K562 (cell line): ENCODE measurements around the gene EPM2A. TPM values are rescaled to one million over a fixed set of nuclear protein-coding genes. Genes with fewer than 3 reads are reported as not detected.

ENCODE experiments used
- ATAC-seq: fragments of 200-7000 bp; cut with Tn5 transposase; 3 replicates; pipeline ENCODE4 v1.9.1; 2020; ENCODE audit warnings: moderate library complexity
- BruUV-seq: library from RNA; stranded (reverse); fragments of 400-500 nt; replicated peaks from 2 replicates; lab custom pipeline; 2021; lab: Mats Ljungman, UMichigan
- CTCF ChIA-PET: fragments of 300-600 bp; formaldehyde crosslinking; extraction: SDS; loops from one replicate; lab custom pipeline; 2021; ENCODE audit warnings: low intra/inter-chr PET ratio; lab: Yijun Ruan, JAX
- POLR2A ChIA-PET: fragments of 300-600, 350-650 bp; sonication (Branson Sonifier 250); formaldehyde crosslinking; extraction: SDS; loops from one replicate; lab custom pipeline; 2021; ENCODE audit warnings: antibody characterized with exemption, inconsistent platforms; lab: Yijun Ruan, JAX
- DNase-seq, 4 experiments: peaks; one replicate each; pipeline versions ENCODE4 v3.0.0 to v3.0.0-alpha.2; 2011 to 2018; ENCODE audit warnings: low spot score in 3 of 4, mixed read lengths in 3 of 4; ENCODE audit errors: extremely low read depth in 1 of 4
- FAIRE-seq: peaks from 2 replicates; lab custom pipeline; 2011; peaks lifted over from hg19 to GRCh38; lab: Jason Lieb, UNC
- H2AFZ ChIP-seq: 2 replicates; pipeline ENCODE4 v1.6.0; 2011; ENCODE audit warnings: low read depth, low read length, control low read depth, inconsistent platforms
- H3K27ac ChIP-seq: fragments of 200-600 bp; 3 replicates; pipeline ENCODE4 v1.8.0; 2011; ENCODE audit warnings: low read depth, mild to moderate bottlenecking, control low read depth, inconsistent platforms, low read length, moderate library complexity, mixed read lengths; ENCODE audit errors: extremely low read depth
- H3K27me3 ChIP-seq, 2 experiments: fragments of 300-600 bp in 1 of 2; 2 replicates in 1 of 2; 3 replicates in 1 of 2; pipeline versions ENCODE4 v1.6.0 to v1.8.0; 2011; ENCODE audit warnings: inconsistent platforms in 2 of 2, low read length in 2 of 2, mild to moderate bottlenecking in 1 of 2, mixed read lengths in 1 of 2, moderate library complexity in 1 of 2; ENCODE audit not compliant: control insufficient read depth in 2 of 2, insufficient read depth in 2 of 2
- H3K36me3 ChIP-seq: fragments of 300-600 bp; 3 replicates; pipeline ENCODE4 v1.8.0; 2011; ENCODE audit warnings: mild to moderate bottlenecking, low read length, inconsistent platforms; ENCODE audit not compliant: control insufficient read depth, insufficient read depth
- H3K4me1 ChIP-seq, 2 experiments: fragments of 200-600 bp in 1 of 2; replicated peaks in 1 of 2; 2 replicates in 1 of 2; 3 replicates in 1 of 2; pipeline versions ENCODE4 v1.5.1 to v1.8.0; 2011; ENCODE audit warnings: inconsistent platforms in 2 of 2, low read length in 2 of 2, mild to moderate bottlenecking in 1 of 2, mixed read lengths in 1 of 2, moderate library complexity in 1 of 2; ENCODE audit not compliant: control insufficient read depth in 2 of 2, insufficient read depth in 2 of 2
- H3K4me2 ChIP-seq: 2 replicates; pipeline ENCODE4 v1.6.1; 2011; ENCODE audit warnings: low read length, control low read depth, inconsistent platforms, mixed read lengths; ENCODE audit not compliant: insufficient read depth
- H3K4me3 ChIP-seq: fragments of 200-600 bp; sonication (generic), shearing (Covaris generic); 2 replicates; pipeline ENCODE4 v1.5.1; 2016; ENCODE audit warnings: control low read depth, inconsistent platforms
- H3K79me2 ChIP-seq: fragments of 200-600 bp; 3 replicates; pipeline ENCODE4 v1.8.0; 2011; ENCODE audit warnings: low read length, inconsistent platforms; ENCODE audit not compliant: control insufficient read depth, insufficient read depth
- H3K9ac ChIP-seq, 2 experiments: 2 replicates each; pipeline versions ENCODE4 v1.6.0 to v1.6.1; 2011; ENCODE audit warnings: low read depth in 2 of 2, low read length in 2 of 2, control low read depth in 1 of 2, inconsistent platforms in 1 of 2, mild to moderate bottlenecking in 1 of 2, mixed read lengths in 1 of 2; ENCODE audit not compliant: insufficient read depth in 1 of 2
- H3K9me1 ChIP-seq: one replicate; pipeline ENCODE4 v1.6.0; 2011; ENCODE audit warnings: inconsistent platforms, mild to moderate bottlenecking, low read length, moderate library complexity; ENCODE audit not compliant: control insufficient read depth, insufficient read depth
- H3K9me3 ChIP-seq: replicated peaks from 2 replicates; pipeline ENCODE4 v1.5.1; 2011; ENCODE audit warnings: low read depth, low read length, inconsistent platforms; ENCODE audit not compliant: control insufficient read depth, insufficient read depth
- H4K20me1 ChIP-seq: replicated peaks from 2 replicates; pipeline ENCODE4 v1.6.1; 2011; ENCODE audit warnings: low read length, inconsistent platforms, mixed read lengths; ENCODE audit not compliant: control insufficient read depth, insufficient read depth
- ATF3 ChIP-seq, 2 experiments: fragments of 450-650 bp in 1 of 2; sonication (generic) in 1 of 2; formaldehyde crosslinking in 1 of 2; IDR thresholded peaks in 1 of 2; conservative IDR thresholded peaks in 1 of 2; 2 replicates each; pipeline versions ENCODE4 v1.6.1 to v1.8.1; 2016 to 2023; ENCODE audit warnings: mild to moderate bottlenecking in 2 of 2, moderate library complexity in 2 of 2, inconsistent platforms in 1 of 2, missing genetic modification reagents in 1 of 2
- CEBPB ChIP-seq: fragments of 450-650 bp; IDR thresholded peaks from 2 replicates; pipeline ENCODE4 v1.6.1; 2016; ENCODE audit warnings: missing genetic modification characterization, missing compliant biosample characterization
- CEBPG ChIP-seq, 3 experiments: fragments of 200-800 bp in 1 of 3; sonication (Bioruptor generic) in 1 of 3; sonication (generic) in 1 of 3; formaldehyde crosslinking in 1 of 3; IDR thresholded peaks in 2 of 3; conservative IDR thresholded peaks in 1 of 3; 2 replicates each; pipeline versions ENCODE4 v1.6.1 to v1.8.0; 2016 to 2022; ENCODE audit warnings: missing compliant biosample characterization in 2 of 3, missing genetic modification characterization in 2 of 3, mild to moderate bottlenecking in 1 of 3, missing genetic modification reagents in 1 of 3
- DMBX1 ChIP-seq: fragments of 250-450 bp; sonication (Bioruptor Pico); IDR thresholded peaks from 2 replicates; pipeline ENCODE4 v1.8.0; 2022; ENCODE audit warnings: inconsistent platforms, mild to moderate bottlenecking, moderate library complexity, borderline replicate concordance
- JUND ChIP-seq, 2 experiments: IDR thresholded peaks; 2 replicates in 1 of 2; 3 replicates in 1 of 2; pipeline ENCODE4 v1.6.1; 2011; ENCODE audit warnings: borderline replicate concordance in 2 of 2, low read depth in 2 of 2, low read length in 2 of 2, improper control_type of control experiment in 1 of 2, missing biosample characterization in 1 of 2, missing genetic modification characterization in 1 of 2, missing genetic modification reagents in 1 of 2
- NFIC ChIP-seq: fragments of 450-650 bp; IDR thresholded peaks from 2 replicates; pipeline ENCODE4 v1.6.1; 2017; ENCODE audit warnings: mild to moderate bottlenecking, inconsistent platforms
- SAFB2 ChIP-seq: fragments of 200-400 bp; formaldehyde crosslinking; IDR thresholded peaks from 2 replicates; pipeline ENCODE4 v1.6.1; 2018; ENCODE audit warnings: borderline replicate concordance, low read length, low read depth, moderate library complexity; ENCODE audit not compliant: severe bottlenecking
- STAT5B ChIP-seq: fragments of 250-450 bp; sonication (Bioruptor Pico); IDR thresholded peaks from 2 replicates; pipeline ENCODE4 v1.8.0; 2021; ENCODE audit warnings: mild to moderate bottlenecking, inconsistent platforms
- TRIM24 ChIP-seq, 2 experiments: fragments of 450-650 bp; IDR thresholded peaks; 2 replicates each; pipeline ENCODE4 v1.6.1; 2016
- YY1 ChIP-seq, 3 experiments: IDR thresholded peaks; 2 replicates each; pipeline ENCODE4 v1.6.1; 2011; ENCODE audit warnings: low read length in 2 of 3, mild to moderate bottlenecking in 2 of 3, moderate library complexity in 2 of 3, borderline replicate concordance in 1 of 3, control low read depth in 1 of 3, low read depth in 1 of 3; ENCODE audit not compliant: insufficient read depth in 3 of 3, insufficient replicate concordance in 2 of 3, control insufficient read depth in 1 of 3, insufficient read length in 1 of 3; ENCODE audit errors: extremely low read depth in 1 of 3
- ZEB2 ChIP-seq: fragments of 450-650 bp; IDR thresholded peaks from 2 replicates; pipeline ENCODE4 v1.6.1; 2016
- ZFP91 ChIP-seq: sonication (generic); formaldehyde crosslinking; IDR thresholded peaks from 2 replicates; pipeline ENCODE4 v1.8.0; 2022; ENCODE audit warnings: mild to moderate bottlenecking, missing genetic modification reagents
- WGBS: fragments of 100-300 bp; shearing (Covaris generic); methylation state at CpG from one replicate; pipeline ENCODE4 v1.1.6; 2016; ENCODE audit warnings: low coverage, mixed read lengths; ENCODE audit not compliant: insufficient coverage; ENCODE audit errors: missing lambda C conversion rate; 5-methylcytosine and 5-hydroxymethylcytosine counted together
- in situ Hi-C: fragments of 300-500 bp; cut with MboI; formaldehyde crosslinking; loops from 4 replicates; pipeline ENCODE4 v1.15.0; 2018; ENCODE audit warnings: inconsistent platforms, mixed read lengths
- intact Hi-C: fragments of 100-400 bp; cut with micrococcal nuclease; formaldehyde crosslinking; loops from 2 replicates; pipeline ENCODE4 v1.14.2; 2022
- polyA plus RNA-seq, 8 experiments: library from polyadenylated mRNA; depleted of rRNA in 4 of 8; stranded (reverse) in 5 of 8; unstranded in 3 of 8; fragments of >200 nt; fragmentation: Nextera tagmentation in 2 of 8; fragmentation: Illumina TruSeq in 1 of 8; extraction: Ambion mirVana in 2 of 8; extraction: Trizol in 1 of 8; gene quantifications; 2 replicates each; pipeline versions ENCODE4 v1.2.1 to v1.2.3, GENCODE V29; 2011 to 2014; ENCODE audit warnings: inconsistent platforms in 1 of 8, missing spikeins in 1 of 8
- total RNA-seq, 7 experiments: library from RNA; depleted of rRNA in 6 of 7; stranded (reverse); fragments of >200 nt in 6 of 7; fragmentation: Illumina TruSeq in 2 of 7; extraction: Trizol in 2 of 7; gene quantifications; 2 replicates each; pipeline versions ENCODE4 v1.2.1 to v1.2.3, GENCODE V29; 2011 to 2021; ENCODE audit warnings: low replicate concordance in 1 of 7
- TF ChIP-seq, protein P1 (sequence below): fragments of 450-650 bp; IDR thresholded peaks from 2 replicates; pipeline ENCODE4 v1.6.1; 2017; ENCODE audit warnings: antibody characterized with exemption, mild to moderate bottlenecking

EPM2A gene
- total and polyA plus RNA-seq, 9 of the 15 experiments (the other 6 are each of a cell fraction or from before 2014, with no cell fraction given): 0.35 to 5.3 (median 2.5) TPM

DNA sequence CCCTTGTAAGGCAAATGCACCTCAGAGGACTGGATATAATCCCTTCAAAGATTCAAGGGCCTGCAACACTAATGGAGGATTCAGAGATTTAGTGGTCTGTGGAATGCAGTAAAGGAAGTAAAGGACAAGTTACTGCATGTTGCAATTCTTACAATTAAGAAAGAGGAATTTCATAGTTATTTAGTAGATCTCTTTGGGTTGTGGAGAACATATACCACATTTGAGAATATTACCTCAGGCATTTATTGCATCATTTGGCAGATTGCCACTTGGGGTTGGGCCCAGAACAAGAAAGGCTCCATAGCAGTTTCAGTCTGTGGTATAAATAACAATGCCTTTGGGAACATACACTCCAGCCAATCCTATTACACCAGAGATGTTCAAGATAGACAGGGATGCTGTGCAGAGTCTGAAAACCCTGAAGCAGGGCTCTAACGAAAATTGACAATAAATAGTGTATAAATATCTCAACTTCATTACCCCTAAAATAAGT is 20.9 kb upstream of the EPM2A start:
- FAIRE-seq (no peak), ATAC-seq (peak; percentile 76)
- TF ChIP-seq CEBPB (tag) (peak; percentile 90), CEBPG (CRISPR knock-in tag; IDR thresholded peaks at IDR 0.05) (peak; percentile 67), CEBPG (tag; conservative IDR thresholded peaks at IDR 0.05 in 1 of 2, IDR thresholded peaks at IDR 0.05 in 1 of 2) (peak; percentile 87 to 96), ZFP91 (no peak), SAFB2 (no peak), STAT5B (CRISPR knock-in tag) (no peak), JUND (IDR thresholded peaks at IDR 0.05; ENCODE audit: borderline replicate concordance, low read depth, low read length) (0 out of 2 replicates have a peak, but pooled peaks have one; percentile 33), JUND (tag; IDR thresholded peaks at IDR 0.05; ENCODE audit: borderline replicate concordance, low read depth, low read length) (no peak), ZEB2 (no peak), NFIC (peak; percentile 83), YY1 (IDR thresholded peaks at IDR 0.05; ENCODE audit: borderline replicate concordance in 1 of 3, control insufficient read depth in 1 of 3, extremely low read depth in 1 of 3, insufficient read depth in 3 of 3, insufficient read length in 1 of 3, insufficient replicate concordance in 2 of 3, low read depth in 1 of 3, low read length in 2 of 3) (no peak), ATF3 (IDR thresholded peaks at IDR 0.05) (peak; percentile 90), ATF3 (CRISPR knock-in tag; conservative IDR thresholded peaks at IDR 0.05) (no peak), TRIM24 (IDR thresholded peaks at IDR 0.05) (peak in 1 of 2 experiments; percentile 29; a peak in 1 of 4 replicates), DMBX1 (CRISPR knock-in tag) (no peak)
- TF ChIP-seq, protein P1, sequence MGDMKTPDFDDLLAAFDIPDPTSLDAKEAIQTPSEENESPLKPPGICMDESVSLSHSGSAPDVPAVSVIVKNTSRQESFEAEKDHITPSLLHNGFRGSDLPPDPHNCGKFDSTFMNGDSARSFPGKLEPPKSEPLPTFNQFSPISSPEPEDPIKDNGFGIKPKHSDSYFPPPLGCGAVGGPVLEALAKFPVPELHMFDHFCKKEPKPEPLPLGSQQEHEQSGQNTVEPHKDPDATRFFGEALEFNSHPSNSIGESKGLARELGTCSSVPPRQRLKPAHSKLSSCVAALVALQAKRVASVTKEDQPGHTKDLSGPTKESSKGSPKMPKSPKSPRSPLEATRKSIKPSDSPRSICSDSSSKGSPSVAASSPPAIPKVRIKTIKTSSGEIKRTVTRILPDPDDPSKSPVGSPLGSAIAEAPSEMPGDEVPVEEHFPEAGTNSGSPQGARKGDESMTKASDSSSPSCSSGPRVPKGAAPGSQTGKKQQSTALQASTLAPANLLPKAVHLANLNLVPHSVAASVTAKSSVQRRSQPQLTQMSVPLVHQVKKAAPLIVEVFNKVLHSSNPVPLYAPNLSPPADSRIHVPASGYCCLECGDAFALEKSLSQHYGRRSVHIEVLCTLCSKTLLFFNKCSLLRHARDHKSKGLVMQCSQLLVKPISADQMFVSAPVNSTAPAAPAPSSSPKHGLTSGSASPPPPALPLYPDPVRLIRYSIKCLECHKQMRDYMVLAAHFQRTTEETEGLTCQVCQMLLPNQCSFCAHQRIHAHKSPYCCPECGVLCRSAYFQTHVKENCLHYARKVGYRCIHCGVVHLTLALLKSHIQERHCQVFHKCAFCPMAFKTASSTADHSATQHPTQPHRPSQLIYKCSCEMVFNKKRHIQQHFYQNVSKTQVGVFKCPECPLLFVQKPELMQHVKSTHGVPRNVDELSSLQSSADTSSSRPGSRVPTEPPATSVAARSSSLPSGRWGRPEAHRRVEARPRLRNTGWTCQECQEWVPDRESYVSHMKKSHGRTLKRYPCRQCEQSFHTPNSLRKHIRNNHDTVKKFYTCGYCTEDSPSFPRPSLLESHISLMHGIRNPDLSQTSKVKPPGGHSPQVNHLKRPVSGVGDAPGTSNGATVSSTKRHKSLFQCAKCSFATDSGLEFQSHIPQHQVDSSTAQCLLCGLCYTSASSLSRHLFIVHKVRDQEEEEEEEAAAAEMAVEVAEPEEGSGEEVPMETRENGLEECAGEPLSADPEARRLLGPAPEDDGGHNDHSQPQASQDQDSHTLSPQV: no peak

More for the DNA sequence above, 20.9 kb upstream of the EPM2A start:
- no peaks in the 10 kb centered on the region for H3K9me3 ChIP-seq
- intact Hi-C loops (no loop called here), in situ Hi-C loops (no loop called here)
- H3K9me1 ChIP-seq: no peaks in the 10 kb centered on the region
- H3K27ac ChIP-seq: no peak overlapping the region
- DNase-seq: peak in 1 of 4 experiments; percentile 34
- H3K9ac ChIP-seq: no peak overlapping the region
- no peak overlapping the region for H3K4me3 ChIP-seq
- ChIA-PET POLR2A (interaction anchor here (1.0 to 1.4 kb wide), 2 partner anchors 21 to 27 kb away, joined by 3 to 9 read pairs; partner anchors contain the start of gene EPM2A), CTCF (no interaction called here)
- H4K20me1 ChIP-seq: no peaks in the 10 kb centered on the region
- no peak overlapping the region for H3K4me2 ChIP-seq
- no peaks in the 10 kb centered on the region for H3K36me3 ChIP-seq
- H3K79me2 ChIP-seq: no peaks in the 10 kb centered on the region
- H2AFZ ChIP-seq: no peak overlapping the region
- no peaks in the 10 kb centered on the region for H3K27me3 ChIP-seq
- no TSS peak for BruUV-seq
- WGBS: 5% methylated on average over 1 of the region's 1 CpG
- no peaks in the 10 kb centered on the region for H3K4me1 ChIP-seq
